Activated T-cell treated with anti-CD3 and anti-CD28 coated beads for 24 hours (primary cell): Measurements from ENCODE around the gene EMB.
"Not testable (repeated sequence)": the region's sequence is repeated elsewhere in the genome, so short reads cannot be mapped to it uniquely, and the experiment has no call there.

Experiments
- DNase-seq: peaks from one replicate; pipeline ENCODE4 v3.0.0-alpha.2; 2020; ENCODE audit warnings: low read depth

The EMB gene

GRCh38 chr5:50421184-50421950, 19.7 kb downstream of the EMB start:
- not testable (repeated sequence) for DNase-seq

GRCh38 chr5:50420343-50420935, 20.6 kb downstream of the EMB start:
- DNase-seq, result no peak

GRCh38 chr5:50419656-50420055, 21.4 kb downstream of the EMB start:
- not testable (repeated sequence) for DNase-seq

- not testable (repeated sequence) for DNase-seq
These were observed 24.5 kb downstream of the EMB start for GRCh38 chr5:50416637-50417036.

GRCh38 chr5:50415912-50416311, 25.2 kb downstream of the EMB start:
- no peak for DNase-seq

- DNase-seq, result not testable (repeated sequence)
These were observed 30.2 kb downstream of the EMB start for GRCh38 chr5:50410932-50411331.

GRCh38 chr5:50406877-50407276, 34.2 kb downstream of the EMB start:
- no peak for DNase-seq

- no peak for DNase-seq
These were observed 39.8 kb downstream of the EMB start for GRCh38 chr5:50401336-50401735.

GRCh38 chr5:50393925-50394609, 47.0 kb downstream of the EMB start:
- not testable (repeated sequence) for DNase-seq

GRCh38 chr5:50392289-50392688, 48.8 kb downstream of the EMB start:
- not testable (repeated sequence) for DNase-seq

- not testable (repeated sequence) for DNase-seq
These were observed 56.7 kb downstream of the EMB start for GRCh38 chr5:50384381-50384780.

GRCh38 chr5:50376696-50377095, 64.4 kb downstream of the EMB start:
- not testable (repeated sequence) for DNase-seq

- DNase-seq, result not testable (repeated sequence)
These were observed 71.6 kb downstream of the EMB start for GRCh38 chr5:50369287-50370033.

- DNase-seq, result no peak
These were observed 75.4 kb downstream of the EMB start for GRCh38 chr5:50365426-50366251.

GRCh38 chr5:50364535-50365309, 76.4 kb downstream of the EMB start:
- DNase-seq, result not testable (repeated sequence)

- DNase-seq, result no peak
These were observed 81.9 kb downstream of the EMB start for GRCh38 chr5:50359187-50359586.

- no peak for DNase-seq
These were observed 88.7 kb downstream of the EMB start for GRCh38 chr5:50352382-50352781.
